Measurements from ENCODE around the gene CYB5D1.
"Not testable (repeated sequence)": the region's sequence is repeated elsewhere in the genome, so short reads cannot be mapped to it uniquely, and the experiment has no call there.

Gene CYB5D1

GRCh38 chr17:7857713-7858521 is at the start of gene CYB5D1:
TSS of gene CYB5D1 (plus strand) at chr17:7858003. CDS start at chr17:7858135, 132 bp downstream.
- peak within 1 kb of the TSS; percentile 68 for H3K4me3 ChIP-seq (replicated peaks; ENCODE audit: low read depth, low read length)
- TF ChIP-seq, protein P1, sequence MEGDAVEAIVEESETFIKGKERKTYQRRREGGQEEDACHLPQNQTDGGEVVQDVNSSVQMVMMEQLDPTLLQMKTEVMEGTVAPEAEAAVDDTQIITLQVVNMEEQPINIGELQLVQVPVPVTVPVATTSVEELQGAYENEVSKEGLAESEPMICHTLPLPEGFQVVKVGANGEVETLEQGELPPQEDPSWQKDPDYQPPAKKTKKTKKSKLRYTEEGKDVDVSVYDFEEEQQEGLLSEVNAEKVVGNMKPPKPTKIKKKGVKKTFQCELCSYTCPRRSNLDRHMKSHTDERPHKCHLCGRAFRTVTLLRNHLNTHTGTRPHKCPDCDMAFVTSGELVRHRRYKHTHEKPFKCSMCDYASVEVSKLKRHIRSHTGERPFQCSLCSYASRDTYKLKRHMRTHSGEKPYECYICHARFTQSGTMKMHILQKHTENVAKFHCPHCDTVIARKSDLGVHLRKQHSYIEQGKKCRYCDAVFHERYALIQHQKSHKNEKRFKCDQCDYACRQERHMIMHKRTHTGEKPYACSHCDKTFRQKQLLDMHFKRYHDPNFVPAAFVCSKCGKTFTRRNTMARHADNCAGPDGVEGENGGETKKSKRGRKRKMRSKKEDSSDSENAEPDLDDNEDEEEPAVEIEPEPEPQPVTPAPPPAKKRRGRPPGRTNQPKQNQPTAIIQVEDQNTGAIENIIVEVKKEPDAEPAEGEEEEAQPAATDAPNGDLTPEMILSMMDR (IDR thresholded peaks at IDR 0.05; ENCODE audit: low read depth, low read length, missing control alignments) = no peak
- peak; percentile 85 for DNase-seq (ENCODE audit: extremely low read depth, low read depth)

- no peak for DNase-seq (ENCODE audit: extremely low read depth, low read depth)
- TF ChIP-seq, protein P1 (IDR thresholded peaks at IDR 0.05; ENCODE audit: low read depth, low read length, missing control alignments) = no peak
- H3K4me3 ChIP-seq (replicated peaks; ENCODE audit: low read depth, low read length) = no peak overlapping the region
Observed at GRCh38 chr17:7809086-7809790, 48.6 kb upstream of the CYB5D1 start.

DNA sequence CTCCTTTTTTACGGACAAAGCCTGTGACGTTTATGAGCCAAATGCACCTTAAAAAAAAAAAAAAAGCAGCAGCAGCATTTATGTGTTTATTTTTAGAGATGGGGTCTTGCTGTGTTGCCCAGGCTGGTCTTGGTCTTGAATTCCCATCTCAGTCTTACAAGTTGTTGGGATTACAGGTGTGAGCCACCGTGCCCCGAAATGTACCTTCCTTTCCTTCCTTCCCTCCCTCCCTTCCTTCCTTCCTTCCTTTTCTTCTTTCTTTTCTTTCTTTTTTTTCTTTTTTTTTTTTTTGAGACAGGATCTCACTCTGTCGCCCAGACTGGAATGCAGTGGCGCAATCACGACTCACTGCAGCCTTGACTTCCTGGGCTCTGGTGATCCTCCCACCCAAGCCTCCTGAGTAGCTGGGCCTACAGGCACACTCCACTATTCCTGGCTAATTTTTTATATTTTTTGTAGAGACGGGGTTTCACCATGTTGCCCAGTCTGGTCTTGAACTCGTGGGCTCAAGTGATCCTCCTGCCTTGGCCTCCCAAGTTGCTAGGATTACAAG is 47.9 kb upstream of the CYB5D1 start:
- H3K4me3 ChIP-seq (replicated peaks; ENCODE audit: low read depth, low read length) = not testable (repeated sequence)

DNA sequence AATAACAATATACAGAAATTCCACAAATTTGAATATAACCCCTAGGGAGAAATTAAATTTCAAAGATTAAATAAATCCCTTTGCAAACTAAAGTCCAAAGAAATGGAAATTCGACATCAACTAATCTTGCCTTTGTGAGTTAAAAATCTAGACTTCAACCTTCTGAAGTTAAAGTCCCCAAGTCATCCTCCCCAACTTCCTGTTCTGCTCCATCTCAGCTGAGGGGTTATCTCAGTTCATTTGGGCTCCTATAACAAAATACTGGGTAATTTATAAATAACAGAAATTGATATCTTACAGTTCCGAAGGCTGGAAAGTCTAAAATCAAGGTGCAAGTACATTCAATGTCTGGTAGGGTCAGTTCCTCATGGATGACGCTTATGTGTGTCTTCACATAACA is 46.6 kb upstream of the CYB5D1 start:
- no peak for DNase-seq (ENCODE audit: extremely low read depth, low read depth)
- TF ChIP-seq, protein P1 (IDR thresholded peaks at IDR 0.05; ENCODE audit: low read depth, low read length, missing control alignments) = no peak
- H3K4me3 ChIP-seq (replicated peaks; ENCODE audit: low read depth, low read length) = no peak overlapping the region

More for the DNA sequence above, 47.9 kb upstream of the CYB5D1 start:
- not testable (repeated sequence) for DNase-seq (ENCODE audit: extremely low read depth, low read depth)

- H3K4me3 ChIP-seq (replicated peaks; ENCODE audit: low read depth, low read length) = no peak overlapping the region
- TF ChIP-seq, protein P1 (IDR thresholded peaks at IDR 0.05; ENCODE audit: low read depth, low read length, missing control alignments) = no peak
- DNase-seq (ENCODE audit: extremely low read depth, low read depth) = no peak
Observed at GRCh38 chr17:7814969-7815368, 42.8 kb upstream of the CYB5D1 start.

GRCh38 chr17:7816926-7817642 is 40.7 kb upstream of the CYB5D1 start:
- TF ChIP-seq, protein P1 (IDR thresholded peaks at IDR 0.05; ENCODE audit: low read depth, low read length, missing control alignments) = no peak
- no peak for DNase-seq (ENCODE audit: extremely low read depth, low read depth)
- no peak overlapping the region for H3K4me3 ChIP-seq (replicated peaks; ENCODE audit: low read depth, low read length)

DNA sequence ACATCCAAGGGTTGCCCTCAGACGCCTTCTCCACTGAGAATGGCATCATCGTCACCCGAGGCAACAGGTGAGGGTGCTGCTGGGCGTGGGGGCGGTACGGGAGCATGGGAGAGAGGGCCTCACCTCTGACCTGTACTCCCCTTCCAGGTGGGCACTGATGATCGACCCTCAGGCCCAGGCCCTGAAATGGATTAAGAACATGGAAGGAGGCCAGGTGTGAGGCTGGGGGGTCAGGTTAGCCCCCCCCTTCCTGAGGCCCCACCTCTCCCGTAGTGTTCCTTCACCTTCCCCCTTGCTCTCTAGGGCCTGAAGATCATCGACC is 40.2 kb upstream of the CYB5D1 start:
- H3K4me3 ChIP-seq (replicated peaks; ENCODE audit: low read depth, low read length) = no peak overlapping the region

More for the DNA sequence above, 40.2 kb upstream of the CYB5D1 start:
- DNase-seq (ENCODE audit: extremely low read depth, low read depth) = no peak
- TF ChIP-seq, protein P1 (IDR thresholded peaks at IDR 0.05; ENCODE audit: low read depth, low read length, missing control alignments) = no peak

Data from HFF-Myc (cell line).